Neuronal stem cell (in vitro differentiated cells): ENCODE data around the gene DNAJB2.
A peak's percentile ranks its signal among the peaks of the same experiment; 100 is the strongest.

Source experiments
- DNase-seq: peaks from one replicate; pipeline ENCODE4 v3.0.0-alpha.2; 2013; ENCODE audit warnings: low spot score
- H2AFZ ChIP-seq: one replicate; pipeline ENCODE4 v1.6.1; 2013; ENCODE audit warnings: mild to moderate bottlenecking, low read length, inconsistent platforms
- H2AK5ac ChIP-seq: 2 replicates; pipeline ENCODE4 v1.6.1; 2013; ENCODE audit warnings: low read depth, mild to moderate bottlenecking, inconsistent platforms, low read length, moderate library complexity, mixed read lengths
- H2BK120ac ChIP-seq: 2 replicates; pipeline ENCODE4 v1.6.1; 2013; ENCODE audit warnings: low read depth, mild to moderate bottlenecking, inconsistent platforms, low read length, moderate library complexity, mixed read lengths
- H2BK12ac ChIP-seq: one replicate; pipeline ENCODE4 v1.6.1; 2013; ENCODE audit warnings: low read length, inconsistent platforms
- H2BK15ac ChIP-seq: 2 replicates; pipeline ENCODE4 v1.6.1; 2013; ENCODE audit warnings: mild to moderate bottlenecking, low read length, inconsistent platforms, mixed read lengths
- H2BK5ac ChIP-seq: one replicate; pipeline ENCODE4 v1.6.1; 2013; ENCODE audit warnings: inconsistent platforms, mild to moderate bottlenecking, low read length, moderate library complexity
- H3K14ac ChIP-seq: one replicate; pipeline ENCODE4 v1.6.1; 2013; ENCODE audit warnings: low read length, inconsistent platforms
- H3K18ac ChIP-seq: 2 replicates; pipeline ENCODE4 v1.6.1; 2013; ENCODE audit warnings: low read length, inconsistent platforms
- H3K23ac ChIP-seq: 2 replicates; pipeline ENCODE4 v1.6.1; 2013; ENCODE audit warnings: low read depth, mild to moderate bottlenecking, mixed read lengths, low read length, inconsistent platforms; ENCODE audit not compliant: poor library complexity
- H3K27ac ChIP-seq: replicated peaks from 3 replicates; pipeline ENCODE4 v1.5.1; 2013; ENCODE audit warnings: low read length, inconsistent platforms
- H3K27me3 ChIP-seq, 3 experiments: 2 replicates each; pipeline ENCODE4 v1.6.1; 2013; ENCODE audit warnings: low read length in 3 of 3, mild to moderate bottlenecking in 2 of 3, inconsistent platforms in 1 of 3, low read depth in 1 of 3, mixed read lengths in 1 of 3, moderate library complexity in 1 of 3; ENCODE audit not compliant: control insufficient read depth in 3 of 3, insufficient read depth in 3 of 3
- H3K36me3 ChIP-seq, 2 donors: replicated peaks in 1 of 2; 2 replicates each; pipeline ENCODE4 v1.6.1; 2013; ENCODE audit warnings: low read length in 2 of 2; ENCODE audit not compliant: control insufficient read depth in 2 of 2, insufficient read depth in 2 of 2
- H3K4ac ChIP-seq: 2 replicates; pipeline ENCODE4 v1.6.1; 2013; ENCODE audit warnings: inconsistent platforms, mild to moderate bottlenecking, low read length, moderate library complexity
- H3K4me1 ChIP-seq, 2 donors: 1 replicate in 1 of 2; 2 replicates in 1 of 2; pipeline ENCODE4 v1.6.1; 2013; ENCODE audit warnings: low read length in 2 of 2, low read depth in 1 of 2; ENCODE audit not compliant: control insufficient read depth in 2 of 2, insufficient read depth in 1 of 2
- H3K4me2 ChIP-seq: one replicate; pipeline ENCODE4 v1.6.1; 2013; ENCODE audit warnings: mild to moderate bottlenecking, low read length, inconsistent platforms; ENCODE audit not compliant: insufficient read depth, poor library complexity, severe bottlenecking
- H3K4me3 ChIP-seq, 2 donors: 2 replicates each; pipeline ENCODE4 v1.5.1; 2013; ENCODE audit warnings: low read length in 2 of 2, mild to moderate bottlenecking in 2 of 2, inconsistent platforms in 1 of 2, moderate library complexity in 1 of 2
- H3K79me1 ChIP-seq: one replicate; pipeline ENCODE4 v1.6.1; 2013; ENCODE audit warnings: low read depth, mild to moderate bottlenecking, inconsistent platforms, low read length, moderate library complexity
- H3K9ac ChIP-seq: one replicate; pipeline ENCODE4 v1.6.1; 2013; ENCODE audit warnings: mild to moderate bottlenecking, low read depth, low read length, inconsistent platforms; ENCODE audit not compliant: poor library complexity
- H3K9me3 ChIP-seq, 2 donors: replicated peaks in 1 of 2; 2 replicates each; pipeline versions ENCODE3 to v1.6.1; 2013; ENCODE audit warnings: low read length in 2 of 2, mild to moderate bottlenecking in 2 of 2, inconsistent platforms in 1 of 2, low read depth in 1 of 2, mixed read lengths in 1 of 2, moderate library complexity in 1 of 2; ENCODE audit not compliant: control insufficient read depth in 2 of 2, insufficient read depth in 1 of 2
- H4K8ac ChIP-seq: one replicate; pipeline ENCODE4 v1.6.1; 2013; ENCODE audit warnings: low read depth, mild to moderate bottlenecking, inconsistent platforms, low read length, moderate library complexity
- H4K91ac ChIP-seq: one replicate; pipeline ENCODE4 v1.6.1; 2013; ENCODE audit warnings: low read length, low read depth, mild to moderate bottlenecking, inconsistent platforms; ENCODE audit not compliant: poor library complexity
- WGBS, 2 donors: extraction: QIAGEN DNeasy Blood & Tissue Kit; methylation state at CpG; one replicate each; pipeline ENCODE4 v1.1.7; 2013; ENCODE audit warnings: missing lambda C conversion rate in 2 of 2, mixed read lengths in 1 of 2; ENCODE audit not compliant: insufficient read length in 2 of 2, insufficient replicate concordance in 1 of 2; ENCODE audit errors: extremely low coverage in 2 of 2; 5-methylcytosine and 5-hydroxymethylcytosine counted together

Gene DNAJB2

GRCh38 chr2:219252900-219253752, 26.0 kb upstream of the DNAJB2 start, which contains the start of gene TUBA4B:
Gene TUBA4B, plus strand, starts transcription at chr2:219253243. Its CDS starts 165 bp downstream, at chr2:219253408.
- Histone ChIP-seq H3K79me1 (peaks cover 2% of the 10 kb centered on the region), H2BK120ac (no peak within 1 kb of the TSS), H3K14ac (peak within 1 kb of the TSS; percentile 89), H2BK15ac (peak within 1 kb of the TSS; percentile 81), H2BK5ac (no peak within 1 kb of the TSS), H2BK12ac (peak within 1 kb of the TSS; percentile 73), H3K27ac (no peak within 1 kb of the TSS), H3K9me3 (peaks cover 0 to 2% of the 10 kb centered on the region in 2 donors), H3K9ac (peak within 1 kb of the TSS; percentile 60), H3K36me3 (peaks cover 3 to 7% of the 10 kb centered on the region in 2 donors), H3K18ac (peak within 1 kb of the TSS; percentile 76), H2AFZ (peak within 1 kb of the TSS; percentile 83), H4K91ac (no peak within 1 kb of the TSS), H3K4ac (no peak within 1 kb of the TSS), H3K27me3 (peaks cover 28 to 59% (median 55%) of the 10 kb centered on the region in 3 experiments), H3K4me2 (peak within 1 kb of the TSS; percentile 80), H2AK5ac (peak within 1 kb of the TSS; percentile 88), H4K8ac (no peak within 1 kb of the TSS), H3K4me3 (peak within 1 kb of the TSS; percentile 26 to 73), H3K23ac (peak within 1 kb of the TSS; percentile 80), H3K4me1 (peaks cover 12 to 18% of the 10 kb centered on the region in 2 donors)
- WGBS, 2 donors, result no CpG with 5 or more reads among the region's 49 CpGs
- no peak for DNase-seq

- Histone ChIP-seq H2AK5ac (peak within 1 kb of the TSS; percentile 88), H2BK5ac (no peak within 1 kb of the TSS), H3K9ac (peak within 1 kb of the TSS; percentile 60), H3K27ac (no peak within 1 kb of the TSS), H3K4me2 (peak within 1 kb of the TSS; percentile 80), H3K18ac (peak within 1 kb of the TSS; percentile 76), H3K23ac (peak within 1 kb of the TSS; percentile 80), H3K4me3 (peak within 1 kb of the TSS; percentile 26 to 73), H3K4me1 (peaks cover 12 to 18% of the 10 kb centered on the region in 2 donors), H3K79me1 (peaks cover 2% of the 10 kb centered on the region), H4K8ac (no peak within 1 kb of the TSS), H3K9me3 (peaks cover 0 to 2% of the 10 kb centered on the region in 2 donors), H3K14ac (peak within 1 kb of the TSS; percentile 89), H2AFZ (peak within 1 kb of the TSS; percentile 83), H4K91ac (no peak within 1 kb of the TSS), H3K4ac (no peak within 1 kb of the TSS), H2BK15ac (peak within 1 kb of the TSS; percentile 81), H3K36me3 (no peaks in the 10 kb centered on the region), H2BK120ac (no peak within 1 kb of the TSS), H2BK12ac (peak within 1 kb of the TSS; percentile 73), H3K27me3 (peaks cover 28 to 63% (median 55%) of the 10 kb centered on the region in 3 experiments)
- peak; percentile 39 for DNase-seq
- no CpG with 5 or more reads among the region's 76 CpGs for WGBS, 2 donors
Observed at GRCh38 chr2:219253753-219254589, 25.2 kb upstream of the DNAJB2 start, which contains the start of gene TUBA4A. Gene TUBA4A, minus strand, starts transcription at chr2:219253918. Its CDS starts 60 bp downstream, at chr2:219253858.

GRCh38 chr2:219254590-219255201, 24.5 kb upstream of the DNAJB2 start:
- Histone ChIP-seq H3K14ac (no peak overlapping the region), H2BK15ac (no peak overlapping the region), H3K23ac (peak overlapping the region; percentile 80), H2BK5ac (no peak overlapping the region), H2AK5ac (peak overlapping the region; percentile 88), H3K18ac (peak overlapping the region; percentile 44), H3K9me3 (peaks cover 0 to 2% of the 10 kb centered on the region in 2 donors), H2BK120ac (no peak overlapping the region), H3K4me2 (peak overlapping the region; percentile 80), H3K27ac (no peak overlapping the region), H3K79me1 (peaks cover 2% of the 10 kb centered on the region), H4K91ac (no peak overlapping the region), H3K4me1 (peaks cover 12 to 17% of the 10 kb centered on the region in 2 donors), H3K27me3 (peaks cover 28 to 69% (median 57%) of the 10 kb centered on the region in 3 experiments), H3K4ac (no peak overlapping the region), H2BK12ac (no peak overlapping the region), H3K36me3 (no peaks in the 10 kb centered on the region), H3K4me3 (no peak overlapping the region), H3K9ac (no peak overlapping the region), H2AFZ (peak overlapping the region; percentile 83), H4K8ac (no peak overlapping the region)
- WGBS, 2 donors, result no CpG with 5 or more reads among the region's 12 CpGs
- DNase-seq, result no peak
